HUES48 (cell line): Measurements from ENCODE around the gene FASN.

ENCODE experiments used
- H3K27ac ChIP-seq: one replicate; pipeline ENCODE4 v1.7.0; 2013; ENCODE audit warnings: low read depth, low read length, inconsistent platforms
- H3K27me3 ChIP-seq: 2 replicates; pipeline ENCODE4 v1.6.1; 2013; ENCODE audit warnings: mild to moderate bottlenecking, low read length; ENCODE audit not compliant: control insufficient read depth, insufficient read depth
- H3K36me3 ChIP-seq: 2 replicates; pipeline ENCODE4 v1.6.1; 2013; ENCODE audit warnings: low read length; ENCODE audit not compliant: control insufficient read depth, insufficient read depth
- H3K4me1 ChIP-seq: 2 replicates; pipeline ENCODE4 v1.6.1; 2013; ENCODE audit warnings: mild to moderate bottlenecking, low read length; ENCODE audit not compliant: control insufficient read depth, insufficient read depth
- H3K4me3 ChIP-seq: 2 replicates; pipeline ENCODE4 v1.5.1; 2013; ENCODE audit warnings: mild to moderate bottlenecking, low read depth, low read length
- H3K9ac ChIP-seq: 2 replicates; pipeline ENCODE4 v1.6.1; 2013; ENCODE audit warnings: mild to moderate bottlenecking, low read depth, low read length, moderate library complexity
- H3K9me3 ChIP-seq: 2 replicates; pipeline ENCODE4 v1.6.1; 2013; ENCODE audit warnings: low read length; ENCODE audit not compliant: control insufficient read depth, insufficient read depth

The FASN gene

DNA sequence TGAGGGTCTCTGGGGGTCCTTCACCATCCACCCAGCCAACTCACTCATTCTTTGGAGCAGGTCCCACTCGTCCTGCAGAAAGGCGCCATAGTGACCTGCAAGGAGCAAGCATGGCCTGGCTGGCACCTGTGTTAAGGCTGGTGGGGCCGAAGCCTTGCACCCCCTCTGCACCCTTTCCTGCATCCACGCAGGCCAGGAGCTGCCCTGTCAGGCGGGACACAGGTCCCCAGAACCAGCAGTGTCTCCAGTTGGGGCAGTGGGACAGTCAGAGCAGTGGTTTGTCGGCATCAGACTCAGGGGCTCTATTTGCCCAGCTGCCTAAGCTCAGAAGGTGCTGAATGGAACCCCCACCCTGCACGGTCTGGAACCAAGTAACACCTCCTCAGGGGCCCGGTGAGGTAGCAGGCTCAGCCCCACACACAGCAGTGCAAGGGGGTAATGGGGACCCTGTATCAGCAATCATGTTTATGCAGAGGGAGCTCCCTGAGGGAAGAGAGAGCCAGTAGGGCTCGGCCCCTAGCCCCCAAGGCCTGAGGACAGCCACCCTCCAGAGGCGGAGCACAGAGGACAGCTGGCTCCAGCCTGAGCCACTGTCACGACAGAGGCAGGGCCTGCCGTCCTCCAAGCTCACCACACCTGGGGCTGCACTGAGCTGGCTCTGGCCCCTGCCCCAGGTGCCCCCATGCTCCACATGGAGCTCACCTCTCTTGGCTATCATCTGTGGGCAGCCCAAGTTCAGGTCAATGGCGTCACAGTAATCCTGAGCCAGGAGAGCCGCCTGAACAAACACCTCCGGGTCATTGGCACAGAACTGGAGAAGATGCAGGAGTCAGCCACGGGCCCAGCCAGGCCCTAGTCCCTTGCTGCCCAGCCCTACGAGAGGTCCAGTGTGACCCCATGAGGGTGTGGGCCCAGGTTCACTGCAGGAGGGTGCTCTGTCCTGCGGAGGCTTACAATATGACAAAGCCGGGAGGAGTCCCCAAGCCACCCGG lies 34.3 kb downstream of the FASN start:
- Histone ChIP-seq H3K27me3 (no peaks in the 10 kb centered on the region), H3K9me3 (no peaks in the 10 kb centered on the region), H3K4me3 (peak overlapping the region; percentile 69; the same call in 1 of the 2 replicates), H3K9ac (no peak overlapping the region), H3K4me1 (no peaks in the 10 kb centered on the region), H3K27ac (no peak overlapping the region), H3K36me3 (peaks cover 53% of the 10 kb centered on the region)

DNA sequence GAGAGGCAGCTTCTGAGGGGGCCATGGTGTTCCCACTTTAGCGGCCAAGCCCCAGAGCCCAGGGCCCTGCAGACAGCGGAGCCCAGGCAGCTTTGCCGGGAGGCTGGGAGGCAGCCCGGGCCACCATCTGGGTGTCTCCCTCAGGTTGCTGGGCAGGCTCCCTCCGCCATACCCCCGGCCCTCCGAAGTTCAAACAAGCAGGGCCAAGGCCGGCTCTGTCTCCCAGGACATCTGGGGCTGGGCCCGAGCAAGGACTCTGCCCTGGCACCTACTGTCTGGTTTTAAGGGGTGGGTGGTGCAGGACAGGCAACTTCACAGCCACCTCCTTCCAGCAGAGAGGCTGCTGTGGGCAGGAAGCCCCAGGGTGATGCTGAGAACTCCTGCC lies 35.1 kb downstream of the FASN start:
- H3K36me3 ChIP-seq, result peaks cover 60% of the 10 kb centered on the region
- no peaks in the 10 kb centered on the region for H3K27me3 ChIP-seq
- no peak overlapping the region for H3K4me3 ChIP-seq
- no peaks in the 10 kb centered on the region for H3K9me3 ChIP-seq
- no peak overlapping the region for H3K9ac ChIP-seq
- no peak overlapping the region for H3K27ac ChIP-seq
- H3K4me1 ChIP-seq, result no peaks in the 10 kb centered on the region

DNA sequence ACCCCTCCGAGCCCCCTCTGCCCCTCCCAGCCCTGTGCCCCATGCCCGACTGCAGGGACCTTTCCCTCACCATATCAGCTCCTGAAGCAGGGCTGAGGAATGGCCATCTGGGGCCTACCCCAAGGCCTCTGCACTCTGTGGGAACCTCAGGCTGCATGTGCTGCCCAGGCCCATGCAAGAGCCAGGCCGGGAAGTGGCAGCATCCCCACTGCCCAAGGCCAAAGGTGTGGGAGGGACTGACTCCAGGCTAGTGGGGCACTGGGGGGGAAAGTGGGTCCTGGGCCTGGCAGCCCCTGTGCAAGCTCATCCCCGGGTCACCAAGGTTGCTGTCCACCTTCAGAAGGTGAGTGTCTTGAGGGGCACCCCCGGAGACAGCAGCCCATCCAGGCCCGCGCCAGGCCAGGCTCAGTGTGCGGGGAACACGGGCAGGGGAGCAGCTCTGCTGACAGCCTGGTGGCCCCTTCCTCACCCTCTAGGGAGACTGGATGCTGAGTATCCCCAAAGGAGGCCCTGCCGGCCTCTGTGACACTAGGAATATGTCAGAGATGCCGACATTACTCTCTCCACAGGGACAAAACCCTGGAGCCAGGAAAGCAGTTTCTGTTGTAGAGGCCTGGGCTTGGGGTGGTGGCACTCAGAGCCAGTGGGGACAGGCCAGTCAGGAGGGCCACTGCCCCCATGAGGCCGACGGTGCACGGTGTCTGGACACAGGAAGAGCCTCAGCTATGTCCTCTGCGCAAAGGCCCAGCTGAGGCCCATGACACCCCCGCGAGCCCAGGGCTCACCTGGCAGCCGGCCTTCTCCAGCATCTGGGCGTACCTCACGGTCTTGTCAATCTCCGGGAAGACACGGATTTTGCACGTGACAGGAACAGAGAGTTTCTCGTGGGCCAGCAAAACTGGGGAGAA lies 35.7 kb downstream of the FASN start:
- Histone ChIP-seq H3K27me3 (no peaks in the 10 kb centered on the region), H3K4me3 (no peak overlapping the region), H3K27ac (no peak overlapping the region), H3K9ac (no peak overlapping the region), H3K4me1 (no peaks in the 10 kb centered on the region), H3K9me3 (no peaks in the 10 kb centered on the region), H3K36me3 (peaks cover 67% of the 10 kb centered on the region)

DNA sequence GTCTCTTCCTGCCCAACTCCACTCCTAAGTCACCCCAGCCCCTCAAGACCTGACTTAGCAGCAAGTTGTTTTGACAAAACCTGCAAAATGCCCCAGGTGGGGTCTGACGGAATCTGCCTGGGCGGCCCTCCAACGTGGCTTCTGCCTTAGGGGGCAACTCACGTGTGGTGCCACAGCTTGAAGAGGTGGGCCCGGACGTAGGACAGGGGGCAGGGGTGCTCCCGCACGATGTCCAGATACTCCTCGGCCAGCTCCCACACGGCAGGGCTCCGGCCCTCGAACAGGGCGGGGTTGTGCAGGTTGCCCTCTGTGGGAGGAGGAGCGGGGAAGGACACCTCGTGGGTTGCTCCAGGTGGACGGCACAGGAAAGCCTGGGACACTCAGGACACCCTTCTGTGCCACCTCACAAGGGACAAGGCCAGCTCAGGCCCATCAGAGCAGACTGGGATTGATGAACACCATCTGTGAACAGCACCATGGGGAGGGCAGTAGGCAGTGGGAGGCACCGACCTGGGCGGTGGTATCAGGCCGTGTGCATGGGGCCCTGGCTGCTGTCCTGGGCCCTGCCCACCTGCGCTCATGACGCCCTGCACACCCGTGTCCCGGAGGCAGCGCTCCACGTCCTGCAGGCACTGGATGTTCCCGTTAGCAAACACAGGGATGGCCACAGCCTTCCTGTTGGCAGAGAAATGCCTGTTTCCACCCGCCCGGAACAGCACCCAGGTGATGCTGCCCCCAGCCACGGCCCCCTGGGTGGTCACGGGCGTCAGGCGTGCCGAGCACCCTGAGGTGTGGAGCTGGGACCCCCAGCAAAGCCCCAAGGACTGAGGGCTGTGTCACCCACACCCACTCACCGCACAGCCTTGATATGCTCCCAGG lies 36.8 kb downstream of the FASN start:
- no peak overlapping the region for H3K9ac ChIP-seq
- H3K36me3 ChIP-seq, result peaks cover 77% of the 10 kb centered on the region
- no peaks in the 10 kb centered on the region for H3K4me1 ChIP-seq
- H3K27me3 ChIP-seq, result no peaks in the 10 kb centered on the region
- no peak overlapping the region for H3K4me3 ChIP-seq
- H3K9me3 ChIP-seq, result no peaks in the 10 kb centered on the region
- no peak overlapping the region for H3K27ac ChIP-seq

DNA sequence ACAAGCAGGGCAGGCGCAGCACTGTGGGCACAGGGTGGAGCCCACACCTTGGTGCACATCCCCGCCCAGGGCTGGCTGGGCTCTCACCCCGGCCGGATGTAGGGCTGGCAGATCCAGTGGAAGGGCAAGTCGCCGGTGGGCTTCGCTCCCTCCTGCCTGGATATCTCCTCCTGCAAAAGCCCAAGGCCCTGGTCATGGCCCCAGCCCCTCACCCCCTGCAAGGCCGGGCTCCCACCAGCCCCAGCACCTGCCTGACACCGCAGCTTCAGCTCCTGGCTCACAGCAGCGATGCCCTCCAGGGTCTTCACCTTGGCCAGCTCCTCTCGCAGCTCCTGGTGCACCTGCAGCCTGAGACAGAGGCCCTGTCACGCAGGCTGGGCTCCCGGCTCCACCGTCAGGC lies 37.4 kb downstream of the FASN start:
- Histone ChIP-seq H3K9ac (no peak overlapping the region), H3K36me3 (peaks cover 84% of the 10 kb centered on the region), H3K27me3 (no peaks in the 10 kb centered on the region), H3K27ac (no peak overlapping the region), H3K4me1 (no peaks in the 10 kb centered on the region), H3K4me3 (no peak overlapping the region), H3K9me3 (no peaks in the 10 kb centered on the region)

DNA sequence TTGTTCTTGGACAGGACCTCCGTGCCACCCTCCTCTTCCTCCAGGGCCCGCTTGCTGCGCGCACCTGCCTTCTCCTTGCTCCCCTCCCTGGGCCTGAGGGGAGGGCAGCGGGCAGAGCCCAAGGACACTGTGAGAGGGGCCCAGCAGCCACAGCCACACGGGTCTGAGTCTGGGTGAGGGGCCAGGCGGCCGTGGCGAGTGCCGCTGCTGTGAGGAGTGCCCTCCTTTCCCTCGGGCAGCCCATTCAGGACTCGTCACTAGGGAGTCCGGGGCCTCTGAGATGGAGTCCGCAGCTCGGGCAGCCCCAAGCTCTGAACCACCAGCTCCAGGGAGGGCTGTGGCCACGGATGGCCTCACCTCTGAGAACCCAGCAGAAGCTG lies 38.0 kb downstream of the FASN start:
- Histone ChIP-seq H3K4me1 (no peaks in the 10 kb centered on the region), H3K36me3 (peaks cover 90% of the 10 kb centered on the region), H3K9ac (no peak overlapping the region), H3K9me3 (no peaks in the 10 kb centered on the region), H3K27ac (no peak overlapping the region), H3K4me3 (no peak overlapping the region), H3K27me3 (no peaks in the 10 kb centered on the region)

DNA sequence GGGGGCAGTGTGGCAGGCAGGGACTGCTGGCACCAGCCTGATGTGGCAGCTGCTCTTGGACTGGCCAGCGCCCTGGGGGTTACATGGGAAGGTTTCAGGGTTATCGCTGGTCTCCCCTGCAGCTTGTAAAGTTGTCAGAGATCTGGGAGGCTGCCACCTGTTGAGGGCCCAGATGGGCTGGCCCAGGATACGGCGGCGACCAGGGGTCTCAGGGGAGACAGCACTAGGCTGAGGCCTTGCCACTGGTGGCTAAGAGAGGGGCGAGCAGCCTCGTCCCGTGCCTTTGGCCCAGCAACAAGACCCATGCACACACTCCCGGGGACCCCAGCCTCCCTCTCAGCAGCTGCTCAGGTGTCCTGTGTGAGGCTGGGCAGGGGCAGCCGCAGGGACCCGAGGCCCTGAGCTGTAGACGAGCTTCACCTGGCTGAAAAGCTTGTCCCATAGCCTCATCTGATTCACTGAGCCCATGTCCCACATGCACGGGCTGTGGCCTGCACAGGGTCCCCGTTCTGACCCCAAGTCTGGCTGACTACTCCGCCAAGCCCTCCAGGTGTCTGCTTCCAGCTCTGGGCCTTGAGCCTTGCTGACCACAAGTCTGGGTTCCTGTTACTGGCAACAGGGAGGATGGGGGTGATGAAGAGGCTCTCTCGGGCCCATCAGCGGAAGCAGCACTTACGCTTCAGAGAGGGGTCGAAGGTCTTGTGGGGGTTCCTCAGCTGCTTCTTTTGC lies 38.6 kb downstream of the FASN start:
- no peak overlapping the region for H3K4me3 ChIP-seq
- no peak overlapping the region for H3K9ac ChIP-seq
- H3K27me3 ChIP-seq, result no peaks in the 10 kb centered on the region
- H3K4me1 ChIP-seq, result no peaks in the 10 kb centered on the region
- H3K9me3 ChIP-seq, result no peaks in the 10 kb centered on the region
- H3K27ac ChIP-seq, result no peak overlapping the region
- peaks cover 95% of the 10 kb centered on the region for H3K36me3 ChIP-seq

DNA sequence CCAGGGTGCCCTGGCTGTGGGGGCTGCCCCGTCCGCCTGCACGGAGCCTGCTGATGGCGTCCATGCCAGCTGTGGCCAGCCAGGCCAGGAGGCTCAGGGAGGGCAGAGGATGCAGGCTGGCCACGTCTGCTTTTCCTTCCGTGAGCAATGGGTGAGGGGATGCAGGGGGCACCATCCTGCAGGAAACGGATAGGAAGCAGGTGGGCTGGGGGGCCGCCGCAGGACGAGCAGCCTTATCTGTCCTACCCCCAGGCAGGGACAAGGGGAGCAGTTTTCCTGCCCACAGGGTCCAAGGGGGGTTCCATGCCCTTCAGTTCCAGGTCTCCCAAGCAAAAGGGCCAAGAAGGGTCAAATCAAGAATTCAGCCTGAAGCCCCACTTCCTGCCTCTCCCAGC lies 39.2 kb downstream of the FASN start:
- H3K4me3 ChIP-seq, result no peak overlapping the region
- no peaks in the 10 kb centered on the region for H3K9me3 ChIP-seq
- no peak overlapping the region for H3K27ac ChIP-seq
- H3K27me3 ChIP-seq, result no peaks in the 10 kb centered on the region
- H3K4me1 ChIP-seq, result no peaks in the 10 kb centered on the region
- no peak overlapping the region for H3K9ac ChIP-seq
- peaks cover 95% of the 10 kb centered on the region for H3K36me3 ChIP-seq

DNA sequence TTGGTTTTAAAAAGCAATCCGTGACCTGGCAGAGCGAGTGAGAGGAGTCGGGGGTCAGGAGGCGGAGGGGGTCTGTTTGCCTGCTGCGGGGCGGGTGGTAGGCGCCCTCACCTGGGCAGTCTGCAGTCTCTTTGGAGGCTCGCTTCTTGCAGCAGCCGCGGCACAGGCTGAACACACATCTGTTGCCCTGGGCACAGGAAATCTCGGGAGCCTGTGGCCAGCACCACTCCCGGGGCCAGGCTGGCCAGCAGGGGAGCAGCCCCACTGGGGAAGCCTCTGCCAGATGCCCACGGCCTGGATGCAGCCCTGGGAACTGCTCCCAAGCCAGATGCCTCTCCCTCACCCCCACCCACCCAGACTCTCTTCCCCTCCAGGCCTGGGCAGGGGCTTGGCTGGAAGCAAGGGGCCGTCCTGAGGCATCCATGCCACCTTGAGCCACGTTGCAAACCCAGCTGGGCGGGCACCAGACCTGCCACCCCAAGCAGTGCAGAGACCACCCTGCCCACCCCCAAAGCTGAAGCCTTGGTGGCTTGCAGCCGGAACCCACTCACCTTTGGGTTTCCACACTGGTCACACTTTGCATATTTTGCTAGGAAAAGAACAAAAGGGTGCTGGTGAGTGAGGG lies 39.7 kb downstream of the FASN start:
- Histone ChIP-seq H3K9me3 (no peaks in the 10 kb centered on the region), H3K27ac (no peak overlapping the region), H3K9ac (no peak overlapping the region), H3K4me3 (no peak overlapping the region), H3K27me3 (no peaks in the 10 kb centered on the region), H3K36me3 (peaks cover 95% of the 10 kb centered on the region), H3K4me1 (no peaks in the 10 kb centered on the region)
